Esophagus squamous epithelium (tissue), 4 donors: Measurements from ENCODE around the gene SMS.

ENCODE experiments used
- CTCF ChIP-seq, 6 experiments: fragments of 450-650 bp in 4 of 6; fragments of 200-600 bp in 2 of 6; sonication (generic) in 2 of 6; IDR thresholded peaks; one replicate each; pipeline ENCODE4 v1.5.1; 2016 to 2019; ENCODE audit warnings: antibody characterized with exemption in 6 of 6, mild to moderate bottlenecking in 4 of 6, moderate library complexity in 4 of 6
- POLR2A ChIP-seq, 4 donors: fragments of 450-650 bp; IDR thresholded peaks; one replicate each; pipeline ENCODE4 v1.6.1; 2017; ENCODE audit warnings: antibody characterized with exemption in 4 of 4, mild to moderate bottlenecking in 4 of 4, moderate library complexity in 3 of 4

- TF ChIP-seq POLR2A (IDR thresholded peaks at IDR 0.05) = no peak
- no peak for TF ChIP-seq CTCF (IDR thresholded peaks at IDR 0.05)
These were observed 71.5 kb downstream of the SMS start for GRCh38 chrX:22012051-22012450.
